ENCODE measurements around the gene STN1. TPM values are rescaled to one million over a fixed set of nuclear protein-coding genes. Genes with fewer than 3 reads are reported as not detected.
A peak's percentile ranks its signal among the peaks of the same experiment; 100 is the strongest.

STN1 gene
- total and polyA plus RNA-seq, 9 of the 15 experiments (the other 6 are each of a cell fraction or from before 2014, with no cell fraction given): 9.1 to 19.6 (median 13.8) TPM

- Histone ChIP-seq H3K36me3 (ENCODE audit: control insufficient read depth, insufficient read depth, low read length) (no peaks in the 10 kb centered on the region), H3K9ac (ENCODE audit: insufficient read depth in 1 of 2, low read depth in 2 of 2, low read length in 2 of 2) (no peak overlapping the region), H3K79me2 (ENCODE audit: control insufficient read depth, insufficient read depth, low read length) (no peaks in the 10 kb centered on the region), H3K27ac (ENCODE audit: extremely low read depth, low read depth, low read length) (no peak overlapping the region), H3K27me3 (ENCODE audit: control insufficient read depth in 2 of 2, insufficient read depth in 2 of 2, low read length in 2 of 2) (no peaks in the 10 kb centered on the region), H3K4me3 (no peak overlapping the region), H3K4me2 (ENCODE audit: insufficient read depth, low read length) (no peak overlapping the region), H3K4me1 (replicated peaks in 1 of 2; ENCODE audit: control insufficient read depth in 2 of 2, insufficient read depth in 2 of 2, low read length in 2 of 2) (no peaks in the 10 kb centered on the region; a peak in 1 of 5 replicates), H2AFZ (ENCODE audit: low read depth, low read length) (no peak overlapping the region), H3K9me1 (ENCODE audit: control insufficient read depth, insufficient read depth, low read length) (no peaks in the 10 kb centered on the region), H4K20me1 (replicated peaks; ENCODE audit: control insufficient read depth, insufficient read depth, low read length) (no peaks in the 10 kb centered on the region), H3K9me3 (replicated peaks; ENCODE audit: control insufficient read depth, insufficient read depth, low read depth, low read length) (no peaks in the 10 kb centered on the region)
- in situ Hi-C loops (cut with MboI) (no loop called here), intact Hi-C loops (cut with micrococcal nuclease) (no loop called here)
- BruUV-seq (replicated peaks): no TSS peak
- TF ChIP-seq TSC22D4 (tag; IDR thresholded peaks at IDR 0.05) (no peak), DACH1 (IDR thresholded peaks at IDR 0.05; ENCODE audit: partially characterized antibody) (no peak), ZNF764 (CRISPR knock-in tag; IDR thresholded peaks at IDR 0.05; ENCODE audit: low read depth) (no peak)
- DNase-seq (ENCODE audit: extremely low read depth in 1 of 4, low spot score in 3 of 4) (no peak), FAIRE-seq (no peak), ATAC-seq (no peak)
- ChIA-PET CTCF (ENCODE audit: low intra/inter-chr PET ratio) (no interaction called here), POLR2A (no interaction called here)
- WGBS (ENCODE audit: insufficient coverage, low coverage, missing lambda C conversion rate): 50% methylated on average over 6 of the region's 6 CpGs
Observed at GRCh38 chr10:103928784-103929183, 10.8 kb upstream of the STN1 start.

- Histone ChIP-seq H3K4me2 (ENCODE audit: insufficient read depth, low read length) (no peak overlapping the region), H3K9ac (ENCODE audit: insufficient read depth in 1 of 2, low read depth in 2 of 2, low read length in 2 of 2) (no peak overlapping the region), H3K36me3 (ENCODE audit: control insufficient read depth, insufficient read depth, low read length) (no peaks in the 10 kb centered on the region), H3K27ac (ENCODE audit: extremely low read depth, low read depth, low read length) (no peak overlapping the region), H3K4me1 (replicated peaks in 1 of 2; ENCODE audit: control insufficient read depth in 2 of 2, insufficient read depth in 2 of 2, low read length in 2 of 2) (no peaks in the 10 kb centered on the region; a peak in 2 of 5 replicates), H3K27me3 (ENCODE audit: control insufficient read depth in 2 of 2, insufficient read depth in 2 of 2, low read length in 2 of 2) (no peaks in the 10 kb centered on the region), H3K79me2 (ENCODE audit: control insufficient read depth, insufficient read depth, low read length) (no peaks in the 10 kb centered on the region), H3K9me1 (ENCODE audit: control insufficient read depth, insufficient read depth, low read length) (no peaks in the 10 kb centered on the region), H3K4me3 (no peak overlapping the region), H3K9me3 (replicated peaks; ENCODE audit: control insufficient read depth, insufficient read depth, low read depth, low read length) (no peaks in the 10 kb centered on the region), H2AFZ (ENCODE audit: low read depth, low read length) (no peak overlapping the region), H4K20me1 (replicated peaks; ENCODE audit: control insufficient read depth, insufficient read depth, low read length) (no peaks in the 10 kb centered on the region)
- WGBS (ENCODE audit: insufficient coverage, low coverage, missing lambda C conversion rate): 48% methylated on average over 2 of the region's 2 CpGs
- FAIRE-seq (no peak), ATAC-seq (peak; percentile 54; the same call in 1 of the 3 replicates), DNase-seq (ENCODE audit: extremely low read depth in 1 of 4, low spot score in 3 of 4) (no peak)
- TF ChIP-seq MAFG (tag; conservative IDR thresholded peaks at IDR 0.05) (no peak), PBX2 (CRISPR knock-in tag; IDR thresholded peaks at IDR 0.05; ENCODE audit: low read depth) (no peak), PBX2 (tag; conservative IDR thresholded peaks at IDR 0.05; ENCODE audit: low read depth) (peak; percentile 47), PKNOX1 (IDR thresholded peaks at IDR 0.05) (peak; percentile 5; the same call in 1 of the 2 replicates), MEIS2 (IDR thresholded peaks at IDR 0.05; ENCODE audit: partially characterized antibody) (peak; percentile 51)
- in situ Hi-C loops (cut with MboI): no loop called here
- POLR2A ChIA-PET: no interaction called here
- intact Hi-C loops (cut with micrococcal nuclease): no loop called here
- BruUV-seq (replicated peaks): no TSS peak
- CTCF ChIA-PET (ENCODE audit: low intra/inter-chr PET ratio): no interaction called here
Observed at GRCh38 chr10:103926722-103927319, 8.8 kb upstream of the STN1 start.

All from K562 (cell line).